ENCODE measurements around the gene DDX5. TPM values are rescaled to one million over a fixed set of nuclear protein-coding genes. Genes with fewer than 3 reads are reported as not detected.

Gene DDX5
- total and polyA plus RNA-seq, 2 donors (not counting 3 experiments of a cell fraction or from before 2014, with no cell fraction given) = 1,027 to 2,040 TPM

DNA sequence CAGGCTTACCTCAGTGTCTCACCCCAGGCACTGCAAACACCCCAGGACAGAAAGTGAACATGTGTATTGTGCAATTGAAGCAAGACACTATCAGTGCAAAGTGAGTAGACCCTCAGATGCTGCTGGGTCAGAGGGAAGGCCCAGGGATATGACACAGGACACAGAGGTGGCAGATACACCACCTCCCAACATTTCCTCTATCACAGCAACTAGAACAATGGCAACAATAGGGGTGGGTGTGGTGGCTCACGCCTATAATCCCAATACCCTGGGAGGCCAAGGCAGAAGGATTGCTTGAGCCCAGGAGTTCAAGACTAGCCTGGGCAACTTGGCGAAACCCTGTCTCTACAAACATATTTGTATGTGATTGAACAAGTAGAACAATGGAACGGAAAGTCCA, 34.6 kb downstream of the DDX5 start:
- Histone ChIP-seq H3K9me1 (replicated peaks; ENCODE audit: control insufficient read depth, extremely low read depth, insufficient read depth, low read length) (no peaks in the 10 kb centered on the region), H3K9ac (replicated peaks; ENCODE audit: extremely low read depth, insufficient read depth, low read length) (no peak overlapping the region), H3K27ac (ENCODE audit: insufficient read depth, low read depth, low read length) (no peak overlapping the region), H3K4me1 (ENCODE audit: control insufficient read depth, extremely low read depth, insufficient read depth, low read length) (peaks cover 2% of the 10 kb centered on the region), H3K27me3 (ENCODE audit: control insufficient read depth in 2 of 2, insufficient read depth in 2 of 2, low read length in 2 of 2) (no peaks in the 10 kb centered on the region), H3K4me3 (replicated peaks in 1 of 3; ENCODE audit: insufficient read depth in 1 of 3, low read depth in 1 of 3, low read length in 3 of 3) (no peak overlapping the region), H3K9me3 (replicated peaks; ENCODE audit: control insufficient read depth, insufficient read depth, low read length) (no peaks in the 10 kb centered on the region), H3K4me2 (ENCODE audit: insufficient read depth, low read length) (no peak overlapping the region), H3K36me3 (ENCODE audit: control insufficient read depth in 2 of 2, extremely low read depth in 1 of 2, insufficient read depth in 2 of 2, low read length in 2 of 2) (peaks cover 0 to 2% of the 10 kb centered on the region in 2 experiments), H4K20me1 (replicated peaks; ENCODE audit: control insufficient read depth, extremely low read depth, insufficient read depth, low read length) (no peaks in the 10 kb centered on the region), H3K79me2 (ENCODE audit: control insufficient read depth, insufficient read depth, low read length) (no peaks in the 10 kb centered on the region), H2AFZ (ENCODE audit: low read depth, low read length) (no peak overlapping the region)
- ChIA-PET CTCF (no interaction called here), POLR2A (no interaction called here)
- TF ChIP-seq GATA2 (IDR thresholded peaks at IDR 0.05; ENCODE audit: insufficient read depth, insufficient read length, low read depth, low read length) (no peak), EZH2 (IDR thresholded peaks at IDR 0.05; ENCODE audit: borderline replicate concordance, low read depth, low read length, severe bottlenecking) (no peak)
- TF ChIP-seq, protein P1, sequence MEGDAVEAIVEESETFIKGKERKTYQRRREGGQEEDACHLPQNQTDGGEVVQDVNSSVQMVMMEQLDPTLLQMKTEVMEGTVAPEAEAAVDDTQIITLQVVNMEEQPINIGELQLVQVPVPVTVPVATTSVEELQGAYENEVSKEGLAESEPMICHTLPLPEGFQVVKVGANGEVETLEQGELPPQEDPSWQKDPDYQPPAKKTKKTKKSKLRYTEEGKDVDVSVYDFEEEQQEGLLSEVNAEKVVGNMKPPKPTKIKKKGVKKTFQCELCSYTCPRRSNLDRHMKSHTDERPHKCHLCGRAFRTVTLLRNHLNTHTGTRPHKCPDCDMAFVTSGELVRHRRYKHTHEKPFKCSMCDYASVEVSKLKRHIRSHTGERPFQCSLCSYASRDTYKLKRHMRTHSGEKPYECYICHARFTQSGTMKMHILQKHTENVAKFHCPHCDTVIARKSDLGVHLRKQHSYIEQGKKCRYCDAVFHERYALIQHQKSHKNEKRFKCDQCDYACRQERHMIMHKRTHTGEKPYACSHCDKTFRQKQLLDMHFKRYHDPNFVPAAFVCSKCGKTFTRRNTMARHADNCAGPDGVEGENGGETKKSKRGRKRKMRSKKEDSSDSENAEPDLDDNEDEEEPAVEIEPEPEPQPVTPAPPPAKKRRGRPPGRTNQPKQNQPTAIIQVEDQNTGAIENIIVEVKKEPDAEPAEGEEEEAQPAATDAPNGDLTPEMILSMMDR (IDR thresholded peaks at IDR 0.05; ENCODE audit: extremely low read depth in 1 of 2, insufficient read depth in 1 of 2, low read depth in 1 of 2, low read length in 2 of 2) = no peak
- TF ChIP-seq, protein P2, sequence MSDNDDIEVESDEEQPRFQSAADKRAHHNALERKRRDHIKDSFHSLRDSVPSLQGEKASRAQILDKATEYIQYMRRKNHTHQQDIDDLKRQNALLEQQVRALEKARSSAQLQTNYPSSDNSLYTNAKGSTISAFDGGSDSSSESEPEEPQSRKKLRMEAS (IDR thresholded peaks at IDR 0.05; ENCODE audit: insufficient read depth, insufficient read length) = no peak
- intact Hi-C loops (cut with micrococcal nuclease) = no loop called here
- BruUV-seq (replicated peaks) = no TSS peak
- dilution Hi-C loops (cut with MboI; ENCODE audit: extremely low pct_ligation_motif_present, low sequenced_read_pairs) = no loop called here
- DNase-seq (ENCODE audit: low read depth, low spot score) (no peak), FAIRE-seq (no peak)

DNA sequence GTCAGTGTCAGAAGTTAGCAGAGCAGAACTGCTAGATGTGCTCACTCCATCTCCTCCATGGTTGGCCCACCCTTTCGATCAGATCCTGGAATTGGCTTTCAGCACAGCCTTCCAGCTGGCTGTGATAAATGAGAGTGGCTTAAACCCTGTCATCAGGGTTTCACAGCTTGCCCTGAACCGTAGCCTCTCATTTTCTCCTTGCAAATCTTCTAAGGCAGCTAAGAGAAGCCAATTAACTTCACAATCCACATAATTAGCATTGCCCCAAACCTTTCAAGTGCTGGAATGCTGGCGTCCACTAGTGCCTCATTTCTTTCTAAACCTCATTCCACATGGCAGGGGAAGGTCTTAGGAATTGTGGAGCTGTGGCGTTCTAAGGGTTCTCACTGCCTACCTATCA, 35.5 kb downstream of the DDX5 start:
- no peaks in the 10 kb centered on the region for H3K79me2 ChIP-seq (ENCODE audit: control insufficient read depth, insufficient read depth, low read length)
- H3K27ac ChIP-seq (ENCODE audit: insufficient read depth, low read depth, low read length) = no peak overlapping the region
- DNase-seq (ENCODE audit: low read depth, low spot score) = no peak
- H3K4me2 ChIP-seq (ENCODE audit: insufficient read depth, low read length) = no peak overlapping the region
- no peak for TF ChIP-seq FOS (IDR thresholded peaks at IDR 0.05; ENCODE audit: borderline replicate concordance, insufficient read depth, low read length)
- TF ChIP-seq, protein P1 (IDR thresholded peaks at IDR 0.05; ENCODE audit: extremely low read depth in 1 of 2, insufficient read depth in 1 of 2, low read depth in 1 of 2, low read length in 2 of 2) = no peak
- no peak for TF ChIP-seq POLR2A (IDR thresholded peaks at IDR 0.05; ENCODE audit: low read depth, low read length)
- TF ChIP-seq GATA2 (IDR thresholded peaks at IDR 0.05; ENCODE audit: insufficient read depth, insufficient read length, low read depth, low read length) = no peak
- TF ChIP-seq JUN (IDR thresholded peaks at IDR 0.05; ENCODE audit: borderline replicate concordance, insufficient read depth, insufficient read length, low read depth) = no peak
- TF ChIP-seq, protein P2 (IDR thresholded peaks at IDR 0.05; ENCODE audit: insufficient read depth, insufficient read length) = no peak
- no peak for TF ChIP-seq POLR2AphosphoS5 (IDR thresholded peaks at IDR 0.05; ENCODE audit: insufficient read depth, low read depth, low read length)
- no peak for TF ChIP-seq EZH2 (IDR thresholded peaks at IDR 0.05; ENCODE audit: borderline replicate concordance, low read depth, low read length, severe bottlenecking)
- TF ChIP-seq MYC (IDR thresholded peaks at IDR 0.05; ENCODE audit: low read depth, low read length) = no peak
- H2AFZ ChIP-seq (ENCODE audit: low read depth, low read length) = no peak overlapping the region
- no peak for FAIRE-seq
- H4K20me1 ChIP-seq (replicated peaks; ENCODE audit: control insufficient read depth, extremely low read depth, insufficient read depth, low read length) = no peaks in the 10 kb centered on the region
- peaks cover 3% of the 10 kb centered on the region for H3K4me1 ChIP-seq (ENCODE audit: control insufficient read depth, extremely low read depth, insufficient read depth, low read length)
- no peak overlapping the region for H3K4me3 ChIP-seq (replicated peaks in 1 of 3; ENCODE audit: insufficient read depth in 1 of 3, low read depth in 1 of 3, low read length in 3 of 3)
- POLR2A ChIA-PET = no interaction called here
- BruUV-seq (replicated peaks) = no TSS peak
- no peak overlapping the region for H3K9ac ChIP-seq (replicated peaks; ENCODE audit: extremely low read depth, insufficient read depth, low read length)
- intact Hi-C loops (cut with micrococcal nuclease) (no loop called here), dilution Hi-C loops (cut with MboI; ENCODE audit: extremely low pct_ligation_motif_present, low sequenced_read_pairs) (no loop called here)
- H3K9me3 ChIP-seq (replicated peaks; ENCODE audit: control insufficient read depth, insufficient read depth, low read length) = no peaks in the 10 kb centered on the region
- peaks cover 0 to 2% of the 10 kb centered on the region in 2 experiments for H3K36me3 ChIP-seq (ENCODE audit: control insufficient read depth in 2 of 2, extremely low read depth in 1 of 2, insufficient read depth in 2 of 2, low read length in 2 of 2)
- no peaks in the 10 kb centered on the region for H3K27me3 ChIP-seq (ENCODE audit: control insufficient read depth in 2 of 2, insufficient read depth in 2 of 2, low read length in 2 of 2)
- CTCF ChIA-PET = interaction anchor here (1.9 kb wide), 1 partner anchor 21 kb away, joined by 5 read pairs; no protein-coding TSS in a partner anchor
- H3K9me1 ChIP-seq (replicated peaks; ENCODE audit: control insufficient read depth, extremely low read depth, insufficient read depth, low read length) = no peaks in the 10 kb centered on the region

Data from endothelial cell of umbilical vein (primary cell).